Measurements from ENCODE around the gene AGRN.

AGRN gene

GRCh38 chr1:1082239-1082775 is 62.4 kb downstream of the AGRN start:
- no peak for DNase-seq (ENCODE audit: low spot score)

- no peak for DNase-seq (ENCODE audit: low spot score)
These were observed 63.0 kb downstream of the AGRN start for GRCh38 chr1:1082776-1083415.

DNA sequence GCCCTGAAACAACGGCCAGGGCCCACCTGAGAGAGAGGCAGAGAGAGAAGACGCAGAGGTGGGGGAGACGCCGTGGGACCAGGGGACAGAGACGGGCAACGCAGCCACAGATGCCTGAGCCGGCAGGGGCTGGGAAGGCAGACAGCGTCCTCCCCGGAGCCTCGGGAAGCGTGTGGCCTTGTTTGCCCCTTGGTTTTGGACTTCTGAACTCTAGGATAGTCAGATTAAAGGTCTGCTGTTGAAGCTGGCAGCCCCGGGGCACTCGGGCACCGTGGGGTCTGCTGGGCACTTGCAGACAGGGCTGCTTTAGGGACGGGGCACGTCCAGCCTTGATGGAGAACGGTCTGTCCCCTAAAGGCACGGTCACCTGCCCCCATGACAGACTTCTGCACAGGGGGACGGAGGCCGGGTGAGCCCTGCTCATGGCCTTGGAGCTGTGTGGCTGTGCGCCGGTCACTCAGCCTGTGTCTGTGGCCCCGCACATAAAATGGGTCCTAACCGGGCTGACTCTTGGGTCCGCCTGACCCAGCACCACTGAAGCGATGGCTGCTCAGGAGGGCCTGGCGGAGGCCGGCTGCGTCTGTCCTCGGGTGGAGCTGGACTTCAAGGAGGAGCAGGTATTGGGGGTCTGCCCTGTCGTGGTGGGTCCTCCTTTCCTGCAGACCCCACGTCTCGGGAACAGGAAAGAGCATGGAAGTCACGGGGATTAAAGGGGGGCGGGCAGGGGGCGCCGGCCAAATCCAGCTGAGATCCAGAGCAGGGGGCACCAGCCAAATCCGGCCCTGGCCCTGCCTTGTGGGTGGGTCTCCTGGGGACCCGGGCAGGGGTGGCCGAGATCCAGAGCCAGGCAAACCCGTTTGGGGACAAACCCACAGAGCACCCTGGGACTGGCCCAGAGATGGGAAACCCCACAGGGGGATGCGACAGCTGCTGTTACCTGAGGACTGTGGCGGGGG is 63.8 kb downstream of the AGRN start:
- DNase-seq (ENCODE audit: low spot score): no peak

- DNase-seq (ENCODE audit: low spot score): no peak
These were observed 64.7 kb downstream of the AGRN start for GRCh38 chr1:1084372-1085170.

DNA sequence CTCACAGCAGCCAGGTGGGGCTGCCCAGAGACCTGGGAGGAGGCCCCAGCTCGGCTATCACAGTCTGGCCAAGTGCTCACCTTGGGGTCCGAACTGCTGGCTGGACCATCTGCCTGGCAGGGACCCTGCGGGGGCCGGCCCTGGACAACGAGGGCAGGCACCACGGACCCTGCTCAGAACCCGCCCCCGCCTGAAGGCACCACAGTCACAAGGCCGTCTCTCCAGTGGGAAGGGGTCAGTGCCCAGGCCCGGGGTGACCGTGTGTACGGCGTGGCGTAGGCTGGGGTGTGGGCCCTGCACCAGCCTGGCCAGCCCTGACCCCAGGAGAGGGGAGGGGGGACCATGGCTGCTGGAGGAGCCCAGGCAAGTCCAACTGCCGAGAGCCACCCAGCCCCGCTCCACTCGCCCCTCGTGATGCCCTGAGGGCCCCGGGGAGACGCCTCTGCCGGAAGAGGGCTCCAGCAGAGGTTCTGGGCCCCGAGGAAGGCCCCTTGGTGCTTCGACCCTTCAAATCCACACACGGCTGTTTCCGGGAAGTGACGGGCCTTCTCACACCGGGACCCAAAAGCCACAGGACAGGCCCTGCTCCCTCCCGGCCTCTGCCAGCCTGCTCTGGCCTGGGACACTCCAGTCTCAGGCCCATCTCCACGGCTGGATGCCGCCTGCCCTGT is 65.4 kb downstream of the AGRN start:
- DNase-seq (ENCODE audit: low spot score): no peak

DNA sequence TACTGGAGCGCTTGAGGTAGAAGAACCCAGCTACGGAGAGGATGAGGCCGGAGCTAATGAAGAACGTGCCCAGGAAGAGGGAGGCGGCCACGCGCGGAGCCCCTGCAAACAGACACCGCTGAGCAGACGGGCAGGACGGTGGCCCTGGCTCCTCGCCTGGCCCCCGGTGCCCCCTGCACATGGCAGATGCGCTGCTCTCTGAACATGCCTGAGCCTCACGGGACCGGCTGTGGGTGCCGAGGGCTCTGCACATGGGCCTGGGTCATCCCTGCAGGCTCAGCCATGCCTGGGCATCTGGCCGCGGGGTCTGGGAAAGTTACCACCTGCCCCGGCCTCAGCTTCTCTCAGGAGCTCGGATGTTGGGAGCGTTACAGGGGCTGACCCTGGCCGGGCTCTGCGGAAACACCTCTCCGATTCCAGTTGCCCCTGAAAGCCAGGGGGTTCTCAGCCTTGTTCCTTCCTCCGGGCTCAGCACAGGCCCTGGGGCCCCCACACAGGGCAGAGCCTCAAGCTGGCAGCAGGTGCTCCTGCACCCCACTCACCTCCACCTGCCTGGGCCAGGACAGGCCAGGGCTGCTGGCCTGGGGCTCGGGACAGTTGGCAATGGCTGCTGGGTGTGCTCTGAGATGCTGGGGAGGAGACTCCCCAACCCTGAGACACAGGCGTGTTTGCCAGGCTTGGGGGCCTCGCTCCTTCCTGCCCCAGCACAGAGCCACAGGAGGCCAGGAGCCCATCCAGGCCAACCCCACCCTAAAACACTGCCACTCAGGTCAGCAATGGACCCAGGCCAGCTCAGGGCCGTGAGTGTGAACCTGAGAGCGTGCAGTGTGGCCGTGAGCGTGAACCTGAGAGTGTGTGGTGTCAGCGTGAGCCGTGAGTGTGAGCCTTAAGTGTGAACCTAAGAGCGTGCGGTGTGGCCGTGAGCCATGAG is 66.3 kb downstream of the AGRN start:
- DNase-seq (ENCODE audit: low spot score): no peak

GRCh38 chr1:1086911-1087341 is 67.0 kb downstream of the AGRN start:
- DNase-seq (ENCODE audit: low spot score): no peak

DNA sequence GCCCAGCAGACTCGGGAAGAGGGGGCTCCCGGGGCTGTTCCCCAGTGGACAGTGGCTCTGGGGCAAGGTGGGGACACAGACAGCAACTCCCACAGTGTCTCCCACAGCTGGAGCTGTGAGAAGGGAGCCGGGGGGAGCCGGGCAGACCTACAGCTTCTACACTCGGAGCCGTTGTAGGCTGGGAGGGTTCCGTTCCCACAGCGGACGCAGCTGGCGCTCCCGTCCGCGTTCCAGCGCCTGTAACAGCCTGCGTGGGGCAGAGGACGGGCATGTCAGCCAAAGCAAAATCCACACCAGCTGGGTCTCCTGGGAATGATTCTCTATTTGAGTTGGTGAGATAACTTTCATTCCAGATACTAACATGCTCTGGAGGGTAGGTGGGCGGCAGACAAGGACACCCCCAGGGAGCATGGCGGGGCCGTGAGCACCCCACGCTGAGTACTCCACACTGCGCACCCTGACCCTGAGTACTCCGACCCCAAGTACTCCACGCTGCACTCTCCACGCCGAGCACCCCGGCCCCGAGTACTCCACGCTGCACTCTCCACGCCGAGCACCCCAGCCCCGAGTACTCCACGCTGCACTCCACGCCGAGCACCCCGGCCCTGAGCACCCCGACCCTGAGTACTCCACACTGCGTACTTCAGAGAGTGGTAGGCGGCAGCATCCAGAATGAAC is 67.6 kb downstream of the AGRN start:
- no peak for DNase-seq (ENCODE audit: low spot score)

DNA sequence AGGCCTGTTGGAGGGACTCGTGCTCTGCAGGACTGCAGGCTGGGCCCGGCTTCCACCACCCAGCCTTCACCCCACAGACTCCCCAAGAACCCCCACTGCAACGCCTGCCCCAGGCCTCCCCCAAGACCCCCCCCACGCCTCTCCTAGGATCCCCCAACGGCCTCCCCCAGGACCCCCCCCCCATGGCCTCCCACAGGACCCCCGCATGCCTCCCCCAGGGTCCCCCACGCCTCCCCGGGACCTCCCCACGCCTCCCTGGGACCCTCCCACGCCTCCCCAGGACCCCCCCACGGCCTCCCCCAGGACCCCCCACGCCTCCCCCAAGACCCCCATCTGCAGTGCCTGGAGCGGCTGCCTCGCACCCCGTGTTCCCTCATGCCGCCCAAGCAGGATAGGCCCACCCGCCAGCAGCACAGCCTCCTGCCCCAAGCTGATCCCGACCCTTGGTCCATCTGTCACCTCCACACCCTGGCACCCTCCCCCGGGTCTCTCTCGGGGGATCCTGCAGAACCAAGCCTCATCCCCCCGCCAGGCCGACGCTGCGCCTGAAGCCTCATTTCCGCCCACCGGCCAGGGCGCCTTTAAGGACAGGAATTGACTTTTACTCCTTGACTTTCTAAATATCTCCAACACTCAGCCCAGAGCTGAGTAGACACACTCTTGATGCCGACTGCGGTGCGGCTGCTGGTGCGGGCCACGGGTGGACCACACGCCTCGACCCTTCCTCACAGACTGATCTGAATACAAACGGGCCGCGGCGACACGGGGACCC is 68.3 kb downstream of the AGRN start:
- DNase-seq (ENCODE audit: low spot score): no peak

DNA sequence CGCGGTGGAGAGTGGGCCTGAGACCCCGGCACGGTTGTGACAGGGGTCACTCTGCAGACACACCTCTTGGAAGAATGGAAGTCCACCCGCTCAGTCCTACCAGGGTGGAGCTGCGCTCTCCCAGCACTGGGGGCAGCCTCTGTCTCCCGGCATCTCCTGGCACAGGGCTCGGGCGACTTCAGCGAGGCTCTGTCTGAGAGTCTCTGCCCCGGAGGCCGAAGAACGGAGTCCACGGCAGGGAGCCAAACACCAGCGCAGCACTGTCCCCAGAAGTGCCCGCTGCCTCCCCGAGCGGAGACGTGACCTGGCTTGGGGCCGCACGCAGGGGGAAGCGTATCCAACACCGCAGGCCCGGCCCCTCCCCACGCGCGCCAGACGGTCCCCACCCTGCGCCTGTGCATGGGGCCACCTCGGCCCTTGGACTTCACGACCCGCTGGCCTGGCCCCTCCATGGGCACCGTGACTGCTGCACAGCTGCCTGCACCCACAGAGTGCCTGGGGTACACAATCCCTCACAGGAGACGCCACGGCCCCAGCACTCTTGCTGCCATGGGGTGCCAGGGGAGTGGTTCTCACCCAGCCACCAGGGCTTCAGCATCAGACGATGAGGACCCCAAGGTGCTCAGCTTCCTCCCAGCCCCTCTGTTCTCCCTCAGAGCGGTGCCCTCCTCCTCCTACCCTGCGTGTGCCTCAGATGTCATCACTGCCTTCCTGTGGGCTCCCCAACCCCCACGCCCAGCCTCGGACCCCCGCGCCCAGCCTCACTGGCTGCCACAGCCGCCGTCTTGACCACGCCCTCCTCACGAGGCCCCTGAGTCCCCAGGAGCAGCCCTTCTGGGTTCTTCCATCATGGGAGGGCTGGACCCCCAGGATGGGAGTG is 69.1 kb downstream of the AGRN start:
- DNase-seq (ENCODE audit: low spot score): no peak

GRCh38 chr1:1089731-1090423 is 70.0 kb downstream of the AGRN start:
- no peak for DNase-seq (ENCODE audit: low spot score)

DNA sequence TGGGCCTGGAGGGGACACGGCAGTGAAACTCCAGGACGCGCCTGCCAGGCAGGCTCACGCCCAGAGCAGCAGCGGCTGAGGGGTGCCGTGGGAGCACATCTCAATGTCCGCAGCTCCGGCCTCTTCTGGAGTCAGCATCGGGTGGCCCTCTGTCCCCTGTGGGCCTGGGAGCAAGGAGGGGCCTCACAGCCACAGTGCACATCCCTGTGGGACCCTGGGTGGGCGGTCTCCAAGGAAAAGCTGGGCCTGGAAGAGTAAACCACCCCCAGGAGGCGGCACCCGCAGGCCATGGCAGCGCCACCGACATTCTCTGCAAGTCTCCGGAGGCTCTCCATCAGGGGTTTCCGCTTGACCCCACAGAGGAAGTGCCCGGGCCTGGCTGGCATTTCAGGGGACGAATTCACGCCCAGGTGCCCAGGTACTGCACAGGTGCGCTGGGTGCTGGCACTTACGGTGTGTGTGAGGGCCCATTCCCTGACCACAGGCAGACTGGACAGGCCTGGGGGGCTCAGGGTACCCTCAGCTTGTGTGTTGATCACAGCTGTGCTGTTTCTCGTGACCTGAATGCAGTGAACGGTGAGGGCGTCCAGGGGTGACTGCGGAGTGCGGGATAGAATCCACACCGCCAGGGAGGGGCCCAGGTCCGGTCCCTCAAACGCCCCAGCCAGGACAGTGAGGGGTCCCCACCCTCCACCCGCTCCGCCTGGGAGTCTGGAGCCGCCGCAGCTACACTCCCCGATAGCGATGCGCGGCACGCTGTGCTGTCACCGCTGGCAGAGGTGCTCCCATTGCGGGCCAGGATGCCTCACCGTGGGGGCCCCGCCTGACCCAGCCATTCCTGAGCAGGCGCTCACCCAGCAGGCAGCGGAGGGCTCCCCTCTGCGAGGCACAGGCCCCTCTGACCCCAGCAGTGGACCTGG is 70.8 kb downstream of the AGRN start:
- no peak for DNase-seq (ENCODE audit: low spot score)

DNA sequence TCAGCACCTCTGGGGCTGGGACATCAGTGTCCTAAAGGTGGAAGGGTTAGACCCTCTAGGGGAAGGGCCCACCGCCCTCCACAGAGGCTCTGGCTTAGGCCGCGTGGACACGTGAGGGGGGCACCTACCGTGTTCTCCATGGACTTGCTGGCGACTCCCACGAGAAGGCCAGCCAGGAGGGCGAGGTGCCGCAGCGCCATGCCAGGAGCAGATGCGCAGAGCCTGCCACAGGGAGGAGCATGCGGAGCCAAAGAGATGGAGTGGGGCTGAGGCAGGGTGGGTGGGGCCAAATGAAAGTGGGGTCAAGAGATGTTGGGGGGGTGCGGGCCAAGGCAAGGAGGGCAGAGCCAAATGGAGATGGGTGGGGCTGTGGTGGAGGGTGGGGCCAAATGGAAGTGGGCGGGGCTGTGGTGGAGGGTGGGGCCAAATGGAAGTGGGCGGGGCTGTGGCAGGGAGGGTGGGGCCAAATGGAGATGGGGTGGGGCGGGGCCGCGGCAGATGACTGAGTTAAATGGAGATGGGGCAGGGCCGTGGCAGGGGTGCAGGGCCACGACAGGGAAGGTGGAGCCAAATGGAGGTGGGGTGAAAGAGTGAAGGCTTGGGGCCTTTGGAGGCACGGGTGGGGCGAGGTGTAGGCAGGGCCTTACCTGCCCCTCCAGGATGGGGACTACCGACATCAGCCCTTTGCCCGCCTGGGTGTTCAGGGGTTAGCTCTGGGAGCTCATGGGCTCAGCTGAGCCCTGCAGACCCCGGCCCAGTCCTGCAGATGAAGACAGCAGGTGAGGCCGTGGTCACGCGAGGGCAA is 71.6 kb downstream of the AGRN start:
- no peak for DNase-seq (ENCODE audit: low spot score)

- no peak for DNase-seq (ENCODE audit: low spot score)
These were observed 72.4 kb downstream of the AGRN start for GRCh38 chr1:1092149-1092855.
